EH (cell line): ENCODE results near the gene KCNQ2.

ENCODE experiments used
- DNase-seq: peaks from one replicate; pipeline ENCODE4 v3.0.0-alpha.2; 2015; ENCODE audit warnings: low read depth

Gene KCNQ2

DNA sequence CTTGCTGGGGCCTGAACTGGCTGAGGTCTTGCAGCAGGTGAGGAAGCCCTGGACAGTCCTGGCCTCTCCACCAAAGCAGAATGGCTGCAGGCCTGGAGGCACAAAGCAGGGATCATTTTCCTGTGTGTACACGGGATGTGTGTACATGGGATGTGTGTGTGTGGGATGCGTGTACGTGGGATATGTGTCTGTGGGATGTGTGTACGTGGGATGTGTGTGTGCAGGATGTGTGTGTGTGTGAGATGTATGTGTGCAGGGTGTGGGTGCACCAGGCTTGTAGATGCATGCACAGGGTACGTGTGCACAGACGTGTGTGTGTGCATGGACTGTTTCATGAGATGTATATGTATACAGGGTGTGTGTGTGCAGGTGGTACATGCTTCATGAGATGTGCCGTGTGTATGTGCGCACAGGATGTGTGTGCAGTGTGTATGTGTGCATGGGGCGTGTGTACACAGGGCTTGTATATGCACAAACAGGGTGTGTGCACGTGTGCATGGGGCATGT lies 103.4 kb downstream of the KCNQ2 start:
- no peak for DNase-seq

DNA sequence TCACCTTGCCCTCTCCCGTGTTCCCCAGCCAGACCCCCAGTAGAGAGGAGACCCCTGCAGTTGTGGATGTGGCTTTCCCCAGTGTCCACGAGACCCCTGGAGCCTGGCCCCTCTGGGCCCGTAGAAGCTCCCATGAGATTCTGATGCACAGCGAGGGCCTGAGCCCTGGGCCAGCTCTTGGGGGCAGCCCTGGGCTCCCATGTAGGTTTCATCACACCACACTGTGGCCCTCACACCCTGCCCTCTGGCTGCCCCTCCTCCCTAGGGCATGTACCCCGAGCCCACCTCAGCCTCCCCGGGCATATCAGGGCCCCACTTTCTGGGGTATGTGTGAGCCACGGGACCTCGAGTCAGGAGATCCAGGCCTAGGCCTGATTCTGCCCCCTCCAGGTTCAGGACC lies 104.3 kb downstream of the KCNQ2 start:
- no peak for DNase-seq

DNA sequence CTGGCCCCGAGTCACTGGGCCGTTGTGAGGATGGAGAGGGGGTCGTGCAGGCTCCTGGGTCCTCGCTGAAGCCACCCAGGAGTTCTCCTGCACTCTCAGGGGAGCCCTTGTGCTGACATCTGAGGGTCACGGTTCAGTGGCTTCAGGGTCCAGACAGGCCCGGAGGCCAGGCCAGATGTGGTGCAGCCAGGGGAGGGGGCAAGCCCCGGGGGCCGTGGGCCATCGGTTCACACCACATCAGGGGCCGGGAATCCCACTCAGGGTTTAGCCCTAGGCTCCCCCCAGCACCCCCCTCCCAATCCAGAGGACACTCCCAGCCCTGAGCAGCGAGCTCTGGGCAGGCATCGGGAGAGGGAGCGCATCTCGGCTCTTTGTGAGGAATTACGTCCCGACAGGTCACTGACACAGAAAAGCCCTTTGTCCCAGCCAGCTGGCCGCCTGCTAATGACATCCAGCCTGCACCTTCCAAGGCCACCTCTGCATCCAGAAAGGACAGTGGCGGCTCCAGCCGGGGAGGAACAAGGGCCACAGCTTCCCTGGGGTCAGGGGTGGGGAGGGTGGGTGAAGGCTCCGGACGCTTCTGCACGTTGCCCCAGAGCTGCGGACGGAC lies 104.9 kb downstream of the KCNQ2 start:
- no peak for DNase-seq

GRCh38 chr20:63366390-63367365 lies 105.8 kb downstream of the KCNQ2 start:
- no peak for DNase-seq

DNA sequence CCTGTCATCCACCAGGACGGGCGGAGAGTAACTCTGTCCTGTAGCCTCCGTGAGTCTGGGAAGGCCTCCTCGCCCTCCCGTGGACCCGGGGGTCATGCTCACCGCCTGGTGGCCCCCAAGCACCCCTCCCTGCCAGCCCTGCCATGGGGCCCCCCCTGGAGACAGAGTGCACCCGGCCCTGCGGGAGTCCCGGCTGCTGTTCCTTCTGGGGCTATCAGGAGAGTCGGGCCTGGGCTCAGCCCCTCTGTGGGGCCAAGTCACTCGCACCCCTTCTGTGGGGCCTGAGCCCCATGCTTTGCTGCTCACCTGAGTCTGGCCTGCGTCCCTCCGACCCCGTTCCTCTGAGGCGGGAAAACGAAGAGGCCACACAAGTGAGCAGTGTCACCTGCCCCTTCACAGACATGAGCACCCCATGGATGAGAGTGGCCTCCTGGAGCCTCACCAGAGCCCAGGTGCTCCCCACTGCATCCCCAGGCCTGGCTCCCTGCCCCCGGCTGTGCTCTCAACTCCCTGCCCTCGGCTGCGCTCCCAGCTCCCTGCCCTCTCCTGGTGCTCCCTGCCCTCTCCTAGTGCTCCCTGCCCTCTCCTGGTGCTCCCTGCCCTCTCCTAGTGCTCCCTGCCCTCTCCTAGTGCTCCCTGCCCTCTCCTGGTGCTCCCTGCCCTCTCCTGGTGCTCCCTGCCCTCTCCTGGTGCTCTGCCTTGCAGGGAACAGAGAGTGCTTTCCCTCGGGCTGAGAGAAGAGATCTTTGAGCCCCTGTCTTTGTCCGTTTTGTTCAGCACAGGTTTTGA lies 106.7 kb downstream of the KCNQ2 start:
- no peak for DNase-seq

DNA sequence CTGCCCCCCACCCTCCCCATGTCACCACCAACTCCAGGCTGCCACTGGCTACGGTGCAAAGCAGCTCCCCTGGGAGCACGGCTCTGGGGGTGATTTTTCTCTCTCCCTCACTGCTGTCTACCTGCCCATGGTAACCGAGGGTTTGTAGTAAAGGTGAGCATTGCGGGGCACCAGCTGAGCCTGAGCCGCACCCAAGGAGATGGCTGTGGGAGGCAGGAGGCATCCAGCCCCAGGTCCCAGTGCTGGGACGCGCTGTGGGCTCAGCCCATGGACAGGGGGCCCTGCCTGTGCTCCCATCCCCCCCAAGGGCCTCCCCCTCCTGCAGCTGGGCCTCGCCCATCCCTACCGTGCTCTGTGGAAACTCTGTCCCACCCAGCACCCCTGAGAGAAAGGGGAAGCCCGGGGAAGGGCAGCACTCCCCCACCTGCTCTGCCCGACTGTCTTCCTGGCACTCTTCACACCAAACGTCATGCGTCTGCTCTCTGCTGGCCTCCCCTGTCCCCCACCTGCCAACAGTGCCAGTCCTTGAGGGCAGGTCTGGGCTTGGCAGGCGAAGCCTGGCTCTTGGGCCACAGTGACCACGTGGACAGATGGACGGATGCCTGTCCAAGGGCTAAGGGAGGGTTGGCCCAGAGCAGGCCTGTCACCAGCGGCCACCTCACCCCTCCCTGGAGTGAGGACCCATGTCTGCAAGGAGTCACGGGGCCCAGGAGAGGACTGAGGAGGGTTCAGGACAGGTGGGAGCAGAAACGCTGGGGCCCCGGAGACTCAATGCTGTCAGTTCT lies 107.5 kb downstream of the KCNQ2 start:
- DNase-seq = no peak

- no peak for DNase-seq
Measured at GRCh38 chr20:63363981-63364561, 108.4 kb downstream of the KCNQ2 start.

GRCh38 chr20:63363013-63363957 lies 109.2 kb downstream of the KCNQ2 start:
- DNase-seq = no peak

DNA sequence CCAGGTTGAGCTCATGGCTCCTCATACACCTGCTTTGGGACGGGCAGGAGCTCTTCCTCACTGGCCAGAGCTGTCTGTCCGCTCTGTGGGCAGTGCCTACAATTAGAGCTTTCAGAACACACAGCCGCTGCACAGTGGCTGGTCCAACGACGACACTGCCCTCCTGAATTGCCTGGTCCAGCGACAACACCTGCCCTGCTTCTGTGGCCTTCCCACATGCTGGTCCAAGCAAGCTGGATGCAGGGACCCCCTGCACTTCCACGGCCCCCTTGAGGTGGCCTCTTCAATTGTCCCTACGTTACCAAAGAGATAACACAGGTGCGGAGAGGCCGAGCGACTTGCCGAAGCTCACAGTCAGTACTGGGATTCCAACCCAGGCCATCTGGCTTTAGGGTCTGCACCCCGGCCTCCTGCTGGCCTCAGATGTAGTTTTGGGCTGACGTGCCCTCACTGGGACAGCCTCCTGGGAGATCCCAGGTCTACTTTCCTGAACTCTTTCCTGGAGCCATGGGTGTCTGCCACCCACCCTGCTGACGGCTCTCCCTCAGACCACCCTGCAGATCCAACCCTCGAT lies 109.9 kb downstream of the KCNQ2 start:
- no peak for DNase-seq

GRCh38 chr20:63361519-63362435 lies 110.7 kb downstream of the KCNQ2 start:
- DNase-seq = no peak

DNA sequence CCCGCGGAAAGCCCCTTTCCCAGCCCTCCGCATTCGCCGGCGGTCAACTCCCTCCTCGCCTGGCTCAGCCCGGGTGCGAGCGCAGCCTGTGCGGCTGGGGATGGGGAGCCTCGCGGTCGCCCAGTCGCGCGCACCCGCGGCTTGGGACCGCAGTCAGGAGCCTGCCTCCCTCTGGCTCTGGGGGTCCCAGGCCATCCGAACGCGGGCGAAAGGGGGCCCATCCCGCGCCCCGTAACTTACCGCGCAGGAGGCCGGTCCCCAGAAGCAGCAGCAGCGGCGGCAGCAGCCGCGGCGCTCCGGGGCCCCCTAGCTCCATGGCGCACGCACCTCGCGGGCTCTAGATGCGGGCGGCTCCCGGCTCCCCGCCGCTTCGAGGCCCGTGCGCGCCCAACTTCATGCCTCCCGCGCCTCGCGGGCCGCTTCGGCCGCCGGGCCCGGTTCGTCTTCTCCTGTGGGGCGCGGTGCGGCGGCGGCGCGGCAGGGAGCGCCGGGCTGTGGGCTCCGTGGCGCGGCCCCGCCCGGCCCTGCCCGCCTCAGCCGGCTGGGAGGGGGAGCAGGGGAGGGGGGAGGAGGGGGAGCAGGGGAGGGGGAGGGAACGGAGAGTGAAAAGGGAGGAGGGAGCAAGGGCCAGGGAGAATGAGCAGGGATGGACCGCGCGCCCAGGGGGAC lies 111.5 kb downstream of the KCNQ2 start, which contains the start of gene CHRNA4:
Gene CHRNA4, minus strand, starts transcription at position 500 of the 669 bp plus-strand sequence. Its CDS starts 184 bp downstream, at position 316.
- no peak for DNase-seq

DNA sequence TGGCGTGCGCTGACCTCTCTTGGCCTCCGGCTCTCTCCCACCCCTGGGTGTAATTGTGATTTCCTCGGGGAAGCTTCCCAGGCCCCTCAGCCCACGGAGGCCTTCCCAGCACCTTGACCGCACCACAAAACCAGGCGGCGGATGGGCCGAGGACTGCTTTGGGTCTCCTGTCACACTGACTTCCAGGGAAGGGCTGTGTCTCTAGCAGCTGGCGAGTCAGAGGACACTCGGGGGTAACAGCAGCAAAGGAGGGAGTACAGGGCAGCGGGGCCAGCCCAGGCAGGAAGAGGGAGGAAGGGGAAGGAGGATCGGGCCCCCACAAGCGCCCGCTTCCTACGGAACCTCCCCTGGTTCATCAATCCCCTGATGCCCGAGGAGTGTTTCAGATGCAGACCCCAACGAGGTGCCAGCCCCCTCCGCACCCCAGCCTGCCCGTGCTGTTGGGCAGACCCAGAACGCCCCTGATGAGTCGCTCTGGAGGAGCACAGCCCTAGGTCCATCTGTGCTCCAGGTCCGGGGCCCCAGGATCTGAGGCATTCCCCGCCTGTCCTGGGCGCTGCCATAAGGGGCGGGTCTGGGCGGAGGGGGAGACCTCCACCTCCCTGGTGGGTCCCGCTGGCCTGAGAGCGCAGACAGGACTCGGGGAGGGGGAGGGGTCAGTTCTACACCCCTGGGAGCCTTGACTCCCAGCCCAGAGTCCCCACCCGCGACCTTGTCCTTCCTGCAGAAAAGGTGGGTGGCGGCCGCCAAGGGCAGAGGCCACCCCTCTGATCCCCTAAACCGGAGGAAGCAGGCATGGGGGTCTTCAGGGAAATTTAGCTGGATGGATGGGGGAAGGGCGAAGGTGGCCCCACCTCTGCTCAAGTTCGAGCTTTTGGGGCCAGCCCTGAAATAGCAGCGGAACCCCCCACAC lies 112.3 kb downstream of the KCNQ2 start:
- DNase-seq = no peak

DNA sequence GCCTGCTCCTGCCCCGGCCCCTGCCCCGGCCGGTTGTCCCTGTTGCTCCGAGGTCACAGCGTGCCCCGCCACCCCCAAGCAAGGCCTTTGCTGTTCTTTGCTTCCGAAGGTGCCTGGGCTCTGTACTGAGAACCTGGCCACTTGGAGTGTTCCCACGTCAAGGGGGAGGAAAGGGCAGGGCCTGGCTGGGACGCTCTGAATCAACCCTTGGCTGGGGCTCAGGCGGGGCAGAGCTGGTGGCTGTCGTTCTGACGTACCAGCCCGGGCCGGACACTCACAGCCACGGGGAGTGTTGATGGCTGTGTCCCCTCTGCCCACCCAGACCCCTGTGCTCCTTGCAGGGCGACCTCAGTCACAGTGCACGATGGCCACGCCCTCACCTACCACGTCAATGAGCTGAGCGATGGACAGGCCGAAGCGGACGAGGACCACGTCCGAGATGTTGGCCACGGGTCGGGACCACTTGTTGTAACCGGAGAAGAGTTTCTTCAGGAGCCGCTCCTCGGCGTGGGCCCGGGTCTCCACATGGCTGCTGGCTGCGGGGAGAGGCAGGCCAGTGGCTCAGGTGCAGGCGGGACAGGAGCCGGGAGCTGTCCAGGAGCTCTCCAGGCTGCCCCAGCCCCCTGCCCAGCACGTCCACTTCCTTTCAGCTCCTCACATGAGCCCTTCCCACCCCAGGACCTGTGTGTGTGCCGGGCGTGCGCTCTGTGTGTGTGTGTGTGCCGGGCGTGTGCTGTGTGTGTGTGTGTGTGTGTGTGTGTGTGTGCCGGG lies 113.1 kb downstream of the KCNQ2 start:
- DNase-seq = no peak

DNA sequence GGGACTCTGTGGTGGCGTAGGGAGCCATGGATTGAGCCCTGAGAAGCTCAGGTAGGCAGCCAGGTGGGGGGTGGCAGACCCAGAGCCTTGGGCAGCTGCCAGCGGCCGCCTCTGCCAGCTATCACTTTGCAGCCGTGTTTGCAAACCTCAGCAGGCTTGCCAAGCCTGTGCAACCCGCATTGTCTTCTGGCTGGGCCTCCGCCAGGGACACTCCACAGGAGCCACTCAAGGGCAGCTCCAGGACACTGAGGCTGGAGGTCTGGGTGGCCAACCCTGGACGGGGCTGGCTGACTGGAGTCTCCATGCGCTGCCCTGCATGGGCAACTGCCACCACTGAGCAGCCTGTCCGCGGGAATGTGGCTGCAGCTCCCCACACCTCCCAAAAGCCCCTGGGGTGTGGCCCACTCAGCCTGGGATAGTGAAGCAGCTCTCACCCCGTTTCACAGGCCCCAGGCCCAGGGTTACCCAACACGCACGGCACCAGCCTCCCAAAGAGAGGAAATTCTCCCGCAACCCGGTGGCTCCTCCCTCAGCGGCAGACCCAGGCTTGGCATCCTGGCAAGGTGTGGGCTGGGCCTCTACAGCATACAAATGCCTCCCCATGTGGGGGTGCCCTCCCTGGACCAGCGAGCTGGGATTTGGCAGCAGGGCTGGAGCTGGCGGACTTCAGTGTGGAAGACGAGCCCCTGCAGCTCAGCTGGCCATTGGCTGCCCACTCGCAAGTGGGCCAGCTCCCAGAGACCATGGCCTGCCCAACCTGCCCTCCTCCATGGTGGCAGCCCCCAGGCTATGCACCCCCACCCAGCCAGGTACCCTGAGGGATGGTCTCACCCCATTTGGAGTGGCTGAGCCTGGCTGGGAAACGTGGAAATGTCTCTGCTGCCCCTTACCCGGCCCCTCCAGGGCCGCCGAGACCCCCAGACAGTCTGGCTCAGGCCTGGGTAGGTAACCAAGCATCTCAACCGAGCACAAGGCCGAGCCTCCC lies 114.2 kb downstream of the KCNQ2 start:
- no peak for DNase-seq
